Astrocyte of the cerebellum (primary cell): ENCODE data around the gene IMMP2L.
A peak's percentile ranks its signal among the peaks of the same experiment; 100 is the strongest.

Source experiments
- DNase-seq: peaks from one replicate; pipeline ENCODE4 v3.0.0-alpha.2; 2011; ENCODE audit warnings: low read depth
- H3K4me3 ChIP-seq: 2 replicates; pipeline ENCODE4 v1.5.1; 2011; ENCODE audit warnings: mild to moderate bottlenecking, low read depth, low read length, moderate library complexity
- CTCF ChIP-seq: IDR thresholded peaks from 2 replicates; pipeline ENCODE4 v1.5.1; 2012; ENCODE audit warnings: low read length, low read depth, moderate library complexity, mild to moderate bottlenecking; ENCODE audit errors: missing control alignments
- in situ Hi-C: cut with HindIII; loops from 2 replicates; pipeline ENCODE4 v1.10.0; 2017; ENCODE audit warnings: low sequenced_read_pairs

Gene IMMP2L

GRCh38 chr7:111405621-111406020 is 156.7 kb downstream of the IMMP2L start:
- in situ Hi-C loops, result loop anchor here (5.0 kb wide), 1 partner anchor 53 kb away; no protein-coding TSS in a partner anchor

GRCh38 chr7:111401516-111401915 is 160.8 kb downstream of the IMMP2L start:
- H3K4me3 ChIP-seq, result no peak overlapping the region
- no peak for DNase-seq
- in situ Hi-C loops, result no loop called here
- no peak for TF ChIP-seq CTCF

More at GRCh38 chr7:111405621-111406020, 156.7 kb downstream of the IMMP2L start:
- no peak for TF ChIP-seq CTCF
- DNase-seq, result no peak
- H3K4me3 ChIP-seq, result no peak overlapping the region

- in situ Hi-C loops, result no loop called here
- DNase-seq, result no peak
- no peak for TF ChIP-seq CTCF
- H3K4me3 ChIP-seq, result no peak overlapping the region
These were observed 162.2 kb downstream of the IMMP2L start for GRCh38 chr7:111400088-111400487.

- no peak for TF ChIP-seq CTCF
- no peak for DNase-seq
- in situ Hi-C loops, result no loop called here
- no peak overlapping the region for H3K4me3 ChIP-seq
These were observed 167.4 kb downstream of the IMMP2L start for GRCh38 chr7:111394891-111395290.

- in situ Hi-C loops, result no loop called here
- DNase-seq, result peak; percentile 44
- TF ChIP-seq CTCF, result no peak
- H3K4me3 ChIP-seq, result no peak overlapping the region
These were observed 169.1 kb downstream of the IMMP2L start for GRCh38 chr7:111393011-111393754.

- no peak for DNase-seq
- no peak for TF ChIP-seq CTCF
- in situ Hi-C loops, result no loop called here
These were observed 170.0 kb downstream of the IMMP2L start for GRCh38 chr7:111392294-111392693.

More at GRCh38 chr7:111392294-111392693, 170.0 kb downstream of the IMMP2L start:
- no peak overlapping the region for H3K4me3 ChIP-seq
